Type B pancreatic cell (in vitro differentiated cells): ENCODE data around the gene FRMD4A. TPM values are rescaled to one million over a fixed set of nuclear protein-coding genes. Genes with fewer than 3 reads are reported as not detected.
"Not testable (repeated sequence)": the region's sequence is repeated elsewhere in the genome, so short reads cannot be mapped to it uniquely, and the experiment has no call there.

ENCODE experiments used
- DNase-seq: peaks from one replicate; pipeline ENCODE4 v3.0.0; 2021; ENCODE audit warnings: mixed read lengths; ENCODE audit not compliant: unreplicated experiment; ENCODE audit errors: extremely low spot score
- H3K27ac Mint-ChIP-seq: 2 replicates; pipeline ENCODE4 v1.8.0; 2021; ENCODE audit warnings: mild to moderate bottlenecking, mixed read lengths
- H3K27me3 Mint-ChIP-seq: 2 replicates; pipeline ENCODE4 v1.8.0; 2021; ENCODE audit warnings: mixed read lengths
- H3K36me3 Mint-ChIP-seq: 2 replicates; pipeline ENCODE4 v1.8.0; 2021; ENCODE audit warnings: mixed read lengths
- H3K4me1 Mint-ChIP-seq: one replicate; pipeline ENCODE4 v1.8.0; 2021; ENCODE audit warnings: mixed read lengths; ENCODE audit not compliant: unreplicated experiment
- H3K4me3 Mint-ChIP-seq: 2 replicates; pipeline ENCODE4 v1.8.0; 2021; ENCODE audit warnings: mild to moderate bottlenecking, mixed read lengths
- H3K9me3 Mint-ChIP-seq: 2 replicates; pipeline ENCODE4 v1.8.0; 2021; ENCODE audit warnings: mixed read lengths
- total RNA-seq: library from RNA; stranded (reverse); gene quantifications from 2 replicates; pipeline ENCODE4 v1.2.1, GENCODE V29; 2021; ENCODE audit warnings: low replicate concordance
- TF ChIP-seq, protein P1 (sequence below): fragments of 200-600 bp; sonication (generic); conservative IDR thresholded peaks from 2 replicates; pipeline ENCODE4 v1.5.0; 2021; ENCODE audit warnings: antibody characterized with exemption, mild to moderate bottlenecking

FRMD4A gene
- total RNA-seq, 1 donor from 2014 or later = 88.9 TPM

DNA sequence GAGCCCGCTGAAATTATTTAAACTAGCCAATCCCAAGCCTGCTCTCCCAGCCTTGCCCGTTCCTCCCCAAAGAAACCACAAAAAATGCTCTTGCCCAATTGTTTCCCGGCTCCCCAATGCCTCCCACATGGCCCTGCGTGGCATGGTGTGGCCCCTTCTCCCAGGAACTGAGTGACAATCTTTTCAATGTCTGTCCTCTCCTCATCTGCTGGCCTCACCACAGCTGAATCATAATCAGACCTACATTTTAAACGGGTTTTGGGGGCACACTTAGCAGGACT is 542.5 kb downstream of the FRMD4A start:
- Mint-ChIP-seq H3K9me3 (no peaks in the 10 kb centered on the region), H3K4me1 (peaks cover 15% of the 10 kb centered on the region), H3K27me3 (no peaks in the 10 kb centered on the region), H3K36me3 (peaks cover 1% of the 10 kb centered on the region), H3K27ac (peak overlapping the region; percentile 12), H3K4me3 (no peak overlapping the region)
- no peak for DNase-seq
- TF ChIP-seq, protein P1, sequence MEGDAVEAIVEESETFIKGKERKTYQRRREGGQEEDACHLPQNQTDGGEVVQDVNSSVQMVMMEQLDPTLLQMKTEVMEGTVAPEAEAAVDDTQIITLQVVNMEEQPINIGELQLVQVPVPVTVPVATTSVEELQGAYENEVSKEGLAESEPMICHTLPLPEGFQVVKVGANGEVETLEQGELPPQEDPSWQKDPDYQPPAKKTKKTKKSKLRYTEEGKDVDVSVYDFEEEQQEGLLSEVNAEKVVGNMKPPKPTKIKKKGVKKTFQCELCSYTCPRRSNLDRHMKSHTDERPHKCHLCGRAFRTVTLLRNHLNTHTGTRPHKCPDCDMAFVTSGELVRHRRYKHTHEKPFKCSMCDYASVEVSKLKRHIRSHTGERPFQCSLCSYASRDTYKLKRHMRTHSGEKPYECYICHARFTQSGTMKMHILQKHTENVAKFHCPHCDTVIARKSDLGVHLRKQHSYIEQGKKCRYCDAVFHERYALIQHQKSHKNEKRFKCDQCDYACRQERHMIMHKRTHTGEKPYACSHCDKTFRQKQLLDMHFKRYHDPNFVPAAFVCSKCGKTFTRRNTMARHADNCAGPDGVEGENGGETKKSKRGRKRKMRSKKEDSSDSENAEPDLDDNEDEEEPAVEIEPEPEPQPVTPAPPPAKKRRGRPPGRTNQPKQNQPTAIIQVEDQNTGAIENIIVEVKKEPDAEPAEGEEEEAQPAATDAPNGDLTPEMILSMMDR = no peak

- Mint-ChIP-seq H3K27me3 (no peaks in the 10 kb centered on the region), H3K9me3 (no peaks in the 10 kb centered on the region), H3K4me1 (peaks cover 15% of the 10 kb centered on the region), H3K36me3 (no peaks in the 10 kb centered on the region), H3K4me3 (peak overlapping the region; percentile 39), H3K27ac (no peak overlapping the region)
- no peak for DNase-seq
- TF ChIP-seq, protein P1 = no peak
Observed at GRCh38 chr10:13787015-13787421, 543.7 kb downstream of the FRMD4A start.

GRCh38 chr10:13784067-13784466 is 546.7 kb downstream of the FRMD4A start:
- Mint-ChIP-seq H3K9me3 (no peaks in the 10 kb centered on the region), H3K27ac (no peak overlapping the region), H3K4me1 (peaks cover 18% of the 10 kb centered on the region), H3K4me3 (no peak overlapping the region), H3K36me3 (peaks cover 9% of the 10 kb centered on the region), H3K27me3 (no peaks in the 10 kb centered on the region)
- TF ChIP-seq, protein P1 = peak; percentile 51
- DNase-seq = no peak

DNA sequence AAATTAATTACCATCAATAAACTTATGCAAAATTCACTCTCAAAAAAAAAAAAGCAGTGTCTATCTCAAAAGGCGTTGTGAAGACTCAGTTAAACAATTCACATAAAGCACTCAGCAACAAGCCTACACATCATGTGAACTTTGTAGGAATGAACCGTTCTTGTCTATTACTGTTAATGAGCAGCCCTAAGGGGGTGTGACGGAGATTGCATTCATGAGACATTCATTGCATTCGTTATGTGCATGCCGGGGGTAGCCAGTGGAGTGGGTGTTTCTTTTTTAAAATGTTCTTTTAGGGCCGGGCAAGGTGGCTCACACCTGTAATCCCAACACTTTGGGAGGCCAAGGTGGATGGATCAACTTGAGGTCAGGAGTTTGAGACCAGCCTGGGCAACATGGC is 551.0 kb downstream of the FRMD4A start:
- Mint-ChIP-seq H3K4me3 (no peak overlapping the region), H3K4me1 (peaks cover 9% of the 10 kb centered on the region), H3K9me3 (no peaks in the 10 kb centered on the region), H3K27me3 (no peaks in the 10 kb centered on the region), H3K27ac (no peak overlapping the region), H3K36me3 (peaks cover 17% of the 10 kb centered on the region)
- TF ChIP-seq, protein P1 = no peak
- no peak for DNase-seq

- DNase-seq, H3K4me3 Mint-ChIP-seq, H3K27ac Mint-ChIP-seq, H3K27me3 Mint-ChIP-seq, H3K9me3 Mint-ChIP-seq, H3K4me1 Mint-ChIP-seq: not testable (repeated sequence)
- H3K36me3 Mint-ChIP-seq = peaks cover 17% of the 10 kb centered on the region
Observed at GRCh38 chr10:13778693-13778960, 552.1 kb downstream of the FRMD4A start.

- no peak overlapping the region for H3K4me3 Mint-ChIP-seq
- no peak overlapping the region for H3K27ac Mint-ChIP-seq
- no peak for DNase-seq
- H3K27me3 Mint-ChIP-seq = no peaks in the 10 kb centered on the region
- peaks cover 17% of the 10 kb centered on the region for H3K36me3 Mint-ChIP-seq
- TF ChIP-seq, protein P1 = no peak
- H3K9me3 Mint-ChIP-seq = no peaks in the 10 kb centered on the region
- H3K4me1 Mint-ChIP-seq = peaks cover 9% of the 10 kb centered on the region
Observed at GRCh38 chr10:13776861-13777311, 553.8 kb downstream of the FRMD4A start.
